NCI-H510A (cell line): ENCODE measurements around the gene SH3RF2.
A peak's percentile ranks its signal among the peaks of the same experiment; 100 is the strongest.
"Not testable (repeated sequence)": the region's sequence is repeated elsewhere in the genome, so short reads cannot be mapped to it uniquely, and the experiment has no call there.

ENCODE experiments used
- DNase-seq: peaks from one replicate; lab custom pipeline; 2025; lab: John Stamatoyannopoulos, UW

SH3RF2 gene

DNA sequence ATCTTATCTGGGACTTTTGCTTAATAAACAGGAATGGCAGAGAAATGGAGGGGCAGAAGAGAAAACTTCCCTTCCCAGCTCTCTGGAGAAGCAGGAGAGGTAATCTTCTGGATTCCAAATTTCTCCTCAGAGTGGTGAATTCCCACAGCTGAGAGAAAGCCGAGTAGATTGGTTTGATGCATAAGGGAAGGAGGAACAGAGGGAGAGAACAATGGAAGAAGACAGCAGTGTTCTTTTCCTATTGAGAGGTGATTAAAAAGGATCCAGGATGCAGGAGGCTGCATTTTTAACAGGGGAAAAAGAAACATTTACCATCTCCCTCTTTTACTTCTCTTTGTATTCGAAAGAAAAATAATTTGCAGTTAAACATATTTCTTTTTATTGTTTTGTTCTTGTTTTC is 13.1 kb downstream of the SH3RF2 start:
- DNase-seq, result no peak

- DNase-seq, result no peak
These were observed 14.7 kb downstream of the SH3RF2 start for GRCh38 chr5:145951071-145951470.

GRCh38 chr5:145953202-145953601 is 16.8 kb downstream of the SH3RF2 start:
- no peak for DNase-seq

DNA sequence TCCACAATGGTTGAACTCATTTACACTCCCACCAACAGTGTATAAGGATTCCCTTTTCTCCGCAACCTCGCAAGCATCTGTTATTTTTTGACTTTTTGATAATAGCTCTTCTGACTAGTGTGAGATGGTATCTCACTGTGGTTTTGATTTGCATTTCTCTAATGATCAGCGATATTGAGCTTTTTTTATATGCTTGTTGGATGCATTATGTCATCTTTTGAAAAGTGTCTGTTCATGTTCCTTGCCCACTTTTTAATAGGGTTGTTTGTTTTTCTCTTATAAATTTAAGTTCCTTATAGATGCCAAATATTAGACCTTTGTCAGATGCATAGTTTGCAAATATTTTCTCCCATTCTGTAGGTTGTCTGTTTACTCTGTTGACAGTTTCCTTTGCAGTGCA is 17.8 kb downstream of the SH3RF2 start:
- DNase-seq, result not testable (repeated sequence)

DNA sequence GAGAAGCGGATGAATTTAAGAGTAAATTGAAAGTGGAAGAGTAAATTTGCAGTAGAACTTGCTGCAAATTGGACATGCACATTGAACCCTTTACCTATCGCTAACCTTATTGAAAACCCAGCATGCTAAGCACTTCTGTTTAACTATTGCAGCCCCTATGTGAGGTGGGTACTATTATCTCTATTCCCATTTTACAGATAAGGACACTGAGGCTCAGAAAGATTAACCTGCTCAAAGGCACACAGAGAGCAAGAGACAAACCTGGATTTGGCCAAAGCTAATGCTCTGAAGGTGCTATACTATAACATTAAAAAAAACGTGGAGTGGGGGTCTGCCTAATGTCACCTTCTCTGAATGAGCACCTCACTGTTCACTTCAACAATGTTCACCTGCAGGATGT is 21.0 kb downstream of the SH3RF2 start:
- no peak for DNase-seq

- DNase-seq, result no peak
These were observed 22.1 kb downstream of the SH3RF2 start for GRCh38 chr5:145958436-145958835.

- no peak for DNase-seq
These were observed 23.8 kb downstream of the SH3RF2 start for GRCh38 chr5:145960166-145960565.

GRCh38 chr5:145960848-145961600 is 24.6 kb downstream of the SH3RF2 start:
- DNase-seq, result no peak

DNA sequence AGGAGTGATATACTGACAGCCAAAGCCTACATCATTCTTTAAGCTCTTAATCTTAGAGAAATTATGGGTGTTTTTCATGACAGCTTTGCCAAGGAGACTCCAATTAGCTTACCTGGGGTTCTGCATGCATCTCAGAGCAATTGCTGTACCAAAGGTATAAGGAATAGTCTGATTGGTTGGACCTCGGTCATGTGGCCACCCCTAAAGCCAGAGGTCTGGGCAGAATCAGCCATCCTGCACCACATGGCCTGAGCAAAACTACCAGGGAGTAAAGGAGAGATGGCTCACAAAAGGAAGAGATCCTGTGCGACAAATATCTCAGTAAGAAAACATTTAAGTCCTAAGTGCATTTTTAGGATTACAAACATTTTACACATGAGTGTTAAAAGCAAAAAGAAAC is 25.6 kb downstream of the SH3RF2 start:
- DNase-seq, result no peak

DNA sequence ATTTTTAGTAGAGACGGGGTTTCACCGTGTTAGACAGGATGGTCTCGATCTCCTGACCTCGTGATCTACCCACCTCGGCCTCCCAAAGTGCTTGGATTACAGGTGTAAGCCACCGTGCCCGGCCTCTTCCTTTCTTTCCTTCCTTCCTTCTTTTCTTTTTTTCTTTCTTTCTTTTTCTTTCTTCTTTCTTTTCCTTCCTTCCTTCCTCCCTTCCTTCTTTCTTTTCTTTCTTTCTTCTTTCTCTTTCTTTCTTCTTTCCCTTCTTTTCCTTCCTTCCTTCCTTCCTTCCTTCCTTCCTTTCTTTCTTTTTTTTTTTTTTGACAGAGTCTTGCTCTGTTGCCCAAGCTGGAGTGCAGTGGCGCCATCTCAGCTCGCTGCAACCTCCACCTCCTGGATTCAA is 27.6 kb downstream of the SH3RF2 start:
- not testable (repeated sequence) for DNase-seq

DNA sequence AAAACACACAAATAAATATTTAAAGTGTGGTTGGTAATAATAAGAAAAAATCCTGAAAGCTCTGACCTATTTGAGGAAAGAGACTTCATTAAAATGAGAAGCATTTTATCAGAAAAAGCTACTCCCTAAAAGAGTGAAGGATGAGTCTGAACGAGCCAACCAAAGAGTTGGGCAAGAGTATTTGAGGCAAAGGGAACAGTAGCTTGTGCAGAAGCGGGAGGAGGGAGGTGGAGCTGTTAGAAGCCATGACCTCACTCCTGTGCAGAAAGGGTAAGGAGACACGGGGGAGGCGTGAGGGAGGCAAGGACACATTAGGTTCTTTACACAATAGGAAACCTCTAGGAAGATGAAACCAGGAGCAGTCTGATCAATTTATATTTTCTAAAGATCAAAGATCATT is 29.4 kb downstream of the SH3RF2 start:
- peak; percentile 34 for DNase-seq

DNA sequence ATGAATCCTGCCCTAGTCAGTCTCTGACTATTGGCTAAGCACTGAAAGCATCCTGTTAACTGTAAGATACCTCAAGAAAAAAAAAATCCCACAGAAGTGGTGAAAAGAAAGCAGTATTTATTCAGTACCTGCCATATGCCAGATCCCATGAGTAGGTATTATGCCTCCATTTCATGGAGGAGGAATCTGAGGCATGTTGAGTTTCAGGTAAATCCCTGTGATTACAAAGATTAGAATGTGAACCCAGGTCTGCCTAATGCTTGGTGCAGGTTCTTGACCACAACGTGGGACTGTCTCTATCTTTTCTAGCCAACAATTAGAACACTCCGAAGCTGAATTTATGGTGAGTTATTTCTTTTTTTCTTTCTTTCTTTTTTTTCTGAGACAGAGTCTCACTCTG is 30.9 kb downstream of the SH3RF2 start:
- no peak for DNase-seq

- DNase-seq, result no peak
These were observed 32.8 kb downstream of the SH3RF2 start for GRCh38 chr5:145968970-145969713.

DNA sequence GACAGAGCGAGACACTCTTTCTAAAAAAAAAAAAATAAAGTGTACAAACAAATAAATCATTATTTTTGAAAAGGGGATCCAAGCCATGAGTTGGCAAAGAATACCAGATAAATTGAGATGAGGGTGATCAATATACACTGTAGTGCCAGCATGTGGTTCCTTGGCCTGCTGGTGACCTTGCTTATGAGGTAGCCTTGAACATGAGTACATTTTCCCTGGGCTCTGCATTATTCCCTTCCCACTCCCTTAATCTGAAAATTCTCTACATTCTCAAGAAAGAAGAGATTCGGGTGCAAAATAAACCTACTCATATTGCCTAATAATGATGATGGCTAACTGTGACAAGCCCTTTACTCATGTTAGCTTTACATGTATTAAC is 33.3 kb downstream of the SH3RF2 start:
- no peak for DNase-seq

DNA sequence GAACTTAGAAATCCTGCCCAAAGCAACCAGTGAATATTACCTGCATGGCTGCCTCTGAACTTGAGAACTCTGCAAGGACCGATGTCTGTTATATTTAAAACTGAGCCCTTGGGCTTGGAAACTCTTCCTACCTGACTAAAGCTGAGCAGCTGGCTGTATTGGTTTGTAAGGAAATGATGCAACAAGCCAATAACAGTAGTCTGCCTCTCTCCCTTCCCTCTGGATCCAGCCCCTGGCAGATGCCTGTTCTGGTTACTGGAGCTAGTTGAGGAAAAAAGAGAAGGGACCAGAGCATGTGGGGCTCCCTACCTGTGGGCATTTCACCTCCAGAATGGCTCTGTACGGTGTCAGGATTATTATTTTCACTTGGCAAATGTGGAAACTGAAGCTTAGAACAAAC is 34.7 kb downstream of the SH3RF2 start:
- no peak for DNase-seq

GRCh38 chr5:145971701-145972100 is 35.3 kb downstream of the SH3RF2 start:
- DNase-seq, result no peak

GRCh38 chr5:145975001-145975360 is 38.6 kb downstream of the SH3RF2 start:
- DNase-seq, result no peak

DNA sequence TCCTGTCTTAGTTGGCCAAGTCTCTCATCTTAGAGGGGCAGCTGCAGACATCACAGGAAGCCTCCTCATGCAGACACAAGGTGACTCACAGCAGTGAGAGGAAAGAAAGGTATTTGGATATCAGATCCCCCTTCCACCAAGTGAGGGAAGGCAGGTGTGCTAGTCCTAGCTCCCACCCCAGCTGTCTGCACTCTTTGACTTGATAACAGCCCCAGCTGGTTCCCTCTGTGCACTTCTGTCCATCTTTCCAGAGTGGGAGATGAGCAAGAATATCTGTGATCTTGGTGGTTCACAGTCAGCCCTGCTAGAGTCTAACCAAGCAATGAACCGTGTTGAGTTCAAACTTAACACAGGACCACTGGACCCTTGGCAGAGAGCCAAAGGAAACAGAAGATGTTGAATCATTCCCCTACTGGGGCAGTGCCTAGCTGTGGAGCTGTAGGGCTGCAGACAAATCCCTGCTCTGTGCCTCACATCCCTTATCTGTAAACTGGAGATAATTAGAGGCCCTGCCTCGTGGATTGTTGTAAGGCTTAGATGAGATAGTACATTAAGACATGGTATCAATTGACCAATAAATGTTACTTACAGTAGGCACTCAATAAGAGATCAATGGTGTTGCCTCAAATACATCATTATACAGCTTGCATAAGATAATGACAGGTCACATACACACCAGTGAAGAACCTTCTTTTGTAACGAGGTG is 39.1 kb downstream of the SH3RF2 start:
- DNase-seq, result peak; percentile 4

GRCh38 chr5:145976431-145977155 is 40.2 kb downstream of the SH3RF2 start:
- DNase-seq, result no peak

DNA sequence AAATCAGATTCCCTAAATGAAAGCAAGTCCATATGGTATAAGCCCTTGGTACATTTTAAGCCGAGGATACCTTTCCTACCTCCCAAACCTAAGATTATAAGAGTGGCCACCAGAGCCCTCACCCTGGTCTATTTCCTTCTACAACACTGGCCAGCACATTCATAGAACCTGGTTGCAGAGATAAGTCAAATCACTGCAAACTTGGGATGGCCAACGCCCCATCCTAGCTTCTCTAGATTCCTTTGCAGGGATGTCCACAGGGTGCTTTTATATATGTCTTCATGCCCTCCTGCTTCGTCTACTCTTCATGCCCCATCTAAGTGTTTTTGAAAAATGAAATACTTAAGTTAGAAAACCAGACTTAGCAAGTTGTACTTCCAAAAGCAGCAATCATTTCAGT is 41.8 kb downstream of the SH3RF2 start:
- DNase-seq, result no peak

GRCh38 chr5:145978708-145979107 is 42.3 kb downstream of the SH3RF2 start:
- no peak for DNase-seq
